Renal pelvis (tissue), 4 donors: ENCODE measurements around the gene HCRTR1. TPM values are rescaled to one million over a fixed set of nuclear protein-coding genes. Genes with fewer than 3 reads are reported as not detected.

Experiments
- DNase-seq: peaks from one replicate; pipeline ENCODE4 v3.0.0-alpha.2; 2013
- polyA plus RNA-seq, 3 donors: library from polyadenylated mRNA; unstranded; fragments of 120-200 nt; gene quantifications; one replicate each; pipeline ENCODE4 v1.2.1, GENCODE V29; 2013; ENCODE audit not compliant: insufficient read length in 3 of 3

Gene HCRTR1
- polyA plus RNA-seq, 3 donors = 0.14 to 0.39 (median 0.31) TPM

- no peak for DNase-seq
Observed at GRCh38 chr1:31665234-31665878, 47.9 kb downstream of the HCRTR1 start.

GRCh38 chr1:31666263-31666963 lies 48.9 kb downstream of the HCRTR1 start:
- DNase-seq = no peak

GRCh38 chr1:31667065-31667785 lies 49.7 kb downstream of the HCRTR1 start:
- no peak for DNase-seq

- DNase-seq = no peak
Observed at GRCh38 chr1:31668303-31668883, 50.9 kb downstream of the HCRTR1 start.

GRCh38 chr1:31669433-31669785 lies 51.9 kb downstream of the HCRTR1 start:
- DNase-seq = no peak

GRCh38 chr1:31669786-31670592 lies 52.5 kb downstream of the HCRTR1 start:
- peak; percentile 40 for DNase-seq

- no peak for DNase-seq
Observed at GRCh38 chr1:31670593-31670964, 53.1 kb downstream of the HCRTR1 start.

- DNase-seq = no peak
Observed at GRCh38 chr1:31671147-31671546, 53.7 kb downstream of the HCRTR1 start.

GRCh38 chr1:31671561-31672201 lies 54.2 kb downstream of the HCRTR1 start:
- no peak for DNase-seq

GRCh38 chr1:31672986-31673385 lies 55.5 kb downstream of the HCRTR1 start:
- no peak for DNase-seq

GRCh38 chr1:31673433-31673832 lies 55.9 kb downstream of the HCRTR1 start:
- DNase-seq = no peak

- DNase-seq = no peak
Observed at GRCh38 chr1:31674626-31675025, 57.1 kb downstream of the HCRTR1 start.

- no peak for DNase-seq
Observed at GRCh38 chr1:31675161-31675560, 57.7 kb downstream of the HCRTR1 start.

GRCh38 chr1:31675756-31676155 lies 58.3 kb downstream of the HCRTR1 start:
- DNase-seq = no peak

Other genes starting within 250 kb of the HCRTR1 start
- 100 to 1,000 TPM in 1 of 3 donors, 10 to 100 TPM in 2; 63.2 to 101 (median 84.3) TPM for gene FABP3, start 244.6 kb upstream of the HCRTR1 start, polyA plus RNA-seq
- gene SERINC2, start 204.5 kb upstream of the HCRTR1 start, polyA plus RNA-seq = 10 to 100 TPM; 46.8 to 58.5 (median 58.4) TPM
- gene TINAGL1, start 41.2 kb upstream of the HCRTR1 start, polyA plus RNA-seq = 10 to 100 TPM; 45.5 to 51.5 (median 47.4) TPM
- gene PEF1, start 27.2 kb downstream of the HCRTR1 start, polyA plus RNA-seq = 10 to 100 TPM; 77.2 to 81.4 (median 79.1) TPM
- 10 to 100 TPM; 50.2 to 59.0 (median 56.5) TPM for gene COL16A1, start 86.3 kb downstream of the HCRTR1 start, polyA plus RNA-seq
- gene ADGRB2, start 146.7 kb downstream of the HCRTR1 start, polyA plus RNA-seq = 10 to 100 TPM; 13.5 to 18.2 (median 17.8) TPM
- gene SPOCD1, start 198.3 kb downstream of the HCRTR1 start, polyA plus RNA-seq = under 1 TPM; 0.14 to 0.84 (median 0.44) TPM